ENCODE results near the gene ZNF507. TPM values are rescaled to one million over a fixed set of nuclear protein-coding genes. Genes with fewer than 3 reads are reported as not detected.

ZNF507 gene
- total RNA-seq, 1 donor from 2014 or later, result 22.4 TPM

GRCh38 chr19:32309711-32310390 is 35.6 kb upstream of the ZNF507 start:
- no peak for DNase-seq (ENCODE audit: low spot score)
- no peaks in the 10 kb centered on the region for H4K20me1 ChIP-seq (ENCODE audit: low read depth)
- no peak overlapping the region for H3K4me2 ChIP-seq
- H3K4me1 ChIP-seq, result no peaks in the 10 kb centered on the region
- Mint-ChIP-seq H3K4me1 (peaks cover 23% of the 10 kb centered on the region), H3K27ac (peak overlapping the region; percentile 59), H3K27me3 (ENCODE audit: insufficient read depth, low read depth) (no peaks in the 10 kb centered on the region), H3K9me3 (no peaks in the 10 kb centered on the region), H3K36me3 (no peaks in the 10 kb centered on the region), H3K4me3 (no peak overlapping the region)
- H3K9ac ChIP-seq, result no peak overlapping the region
- no peak overlapping the region for H3K4me3 ChIP-seq
- no peak overlapping the region for H3K27ac ChIP-seq
- no peaks in the 10 kb centered on the region for H3F3A ChIP-seq (ENCODE audit: low read depth)
- no peaks in the 10 kb centered on the region for H3K27me3 ChIP-seq
- TF ChIP-seq EZH2 (IDR thresholded peaks at IDR 0.05), result no peak
- no peak for TF ChIP-seq CTCF (IDR thresholded peaks at IDR 0.05)
- TF ChIP-seq EZH2phosphoT487 (IDR thresholded peaks at IDR 0.05), result no peak
- no peak overlapping the region for H2AFZ ChIP-seq (replicated peaks)
- no peaks in the 10 kb centered on the region for H3K79me2 ChIP-seq (ENCODE audit: low read depth)
- no peaks in the 10 kb centered on the region for H3K36me3 ChIP-seq
- H3K9me3 ChIP-seq (ENCODE audit: low read depth), result no peaks in the 10 kb centered on the region

GRCh38 chr19:32311371-32311770 is 34.0 kb upstream of the ZNF507 start:
- no peaks in the 10 kb centered on the region for H3K36me3 Mint-ChIP-seq
- Histone ChIP-seq H3K4me3 (no peak overlapping the region), H3K36me3 (no peaks in the 10 kb centered on the region), H3K9me3 (ENCODE audit: low read depth) (no peaks in the 10 kb centered on the region), H3K9ac (no peak overlapping the region), H3K4me2 (no peak overlapping the region), H3F3A (ENCODE audit: low read depth) (no peaks in the 10 kb centered on the region), H3K27ac (no peak overlapping the region), H4K20me1 (ENCODE audit: low read depth) (no peaks in the 10 kb centered on the region), H3K4me1 (no peaks in the 10 kb centered on the region), H3K27me3 (no peaks in the 10 kb centered on the region), H2AFZ (replicated peaks) (no peak overlapping the region), H3K79me2 (ENCODE audit: low read depth) (no peaks in the 10 kb centered on the region)
- TF ChIP-seq EZH2 (IDR thresholded peaks at IDR 0.05) (no peak), EZH2phosphoT487 (IDR thresholded peaks at IDR 0.05) (no peak), CTCF (IDR thresholded peaks at IDR 0.05) (no peak)
- H3K27ac Mint-ChIP-seq, result no peak overlapping the region
- H3K27me3 Mint-ChIP-seq (ENCODE audit: insufficient read depth, low read depth), result peaks cover 3% of the 10 kb centered on the region
- peaks cover 33% of the 10 kb centered on the region for H3K4me1 Mint-ChIP-seq
- H3K4me3 Mint-ChIP-seq, result no peak overlapping the region
- H3K9me3 Mint-ChIP-seq, result no peaks in the 10 kb centered on the region
- DNase-seq (ENCODE audit: low spot score), result no peak

GRCh38 chr19:32313569-32314265 is 31.7 kb upstream of the ZNF507 start:
- Histone ChIP-seq H3K9me3 (ENCODE audit: low read depth) (no peaks in the 10 kb centered on the region), H3K4me2 (no peak overlapping the region), H3K27me3 (no peaks in the 10 kb centered on the region), H4K20me1 (ENCODE audit: low read depth) (no peaks in the 10 kb centered on the region), H3F3A (ENCODE audit: low read depth) (no peaks in the 10 kb centered on the region), H3K79me2 (ENCODE audit: low read depth) (no peaks in the 10 kb centered on the region), H3K27ac (no peak overlapping the region), H2AFZ (replicated peaks) (no peak overlapping the region), H3K9ac (no peak overlapping the region), H3K36me3 (no peaks in the 10 kb centered on the region), H3K4me3 (no peak overlapping the region), H3K4me1 (no peaks in the 10 kb centered on the region)
- no peak for DNase-seq (ENCODE audit: low spot score)
- Mint-ChIP-seq H3K27me3 (ENCODE audit: insufficient read depth, low read depth) (peaks cover 3% of the 10 kb centered on the region), H3K4me3 (no peak overlapping the region), H3K4me1 (peaks cover 36% of the 10 kb centered on the region), H3K27ac (peak overlapping the region; percentile 90), H3K36me3 (no peaks in the 10 kb centered on the region), H3K9me3 (no peaks in the 10 kb centered on the region)
- no peak for TF ChIP-seq EZH2phosphoT487 (IDR thresholded peaks at IDR 0.05)
- no peak for TF ChIP-seq CTCF (IDR thresholded peaks at IDR 0.05)
- TF ChIP-seq EZH2 (IDR thresholded peaks at IDR 0.05), result no peak
